ENCODE data around the gene DUSP1.

GRCh38 chr5:172774561-172775315 lies 3.7 kb upstream of the DUSP1 start:
- TF ChIP-seq POLR2AphosphoS5 (IDR thresholded peaks at IDR 0.05), result no peak
- TF ChIP-seq CTCF (IDR thresholded peaks at IDR 0.05), result no peak
- TF ChIP-seq EP300 (IDR thresholded peaks at IDR 0.05; ENCODE audit: low read depth), result no peak
- TF ChIP-seq POLR2A (IDR thresholded peaks at IDR 0.05), result no peak

Measured in transverse colon (tissue), 4 donors.